ENCODE results near the gene KCNQ1.

The KCNQ1 gene

GRCh38 chr11:2549876-2550605, 105.2 kb downstream of the KCNQ1 start:
- no peak for DNase-seq (ENCODE audit: low read depth in 2 of 2)

GRCh38 chr11:2550606-2550970, 105.8 kb downstream of the KCNQ1 start:
- no peak for DNase-seq (ENCODE audit: low read depth in 2 of 2)

GRCh38 chr11:2551131-2551530, 106.3 kb downstream of the KCNQ1 start:
- no peak for DNase-seq (ENCODE audit: low read depth in 2 of 2)

- DNase-seq (ENCODE audit: low read depth in 2 of 2): no peak
These were observed 107.4 kb downstream of the KCNQ1 start for GRCh38 chr11:2552210-2552609.

- DNase-seq (ENCODE audit: low read depth in 2 of 2): no peak
These were observed 108.4 kb downstream of the KCNQ1 start for GRCh38 chr11:2553198-2553597.

- no peak for DNase-seq (ENCODE audit: low read depth in 2 of 2)
These were observed 109.1 kb downstream of the KCNQ1 start for GRCh38 chr11:2553886-2554285.

- DNase-seq (ENCODE audit: low read depth in 2 of 2): no peak
These were observed 109.8 kb downstream of the KCNQ1 start for GRCh38 chr11:2554338-2555207.

GRCh38 chr11:2555336-2555735, 110.5 kb downstream of the KCNQ1 start:
- no peak for DNase-seq (ENCODE audit: low read depth in 2 of 2)

- no peak for DNase-seq (ENCODE audit: low read depth in 2 of 2)
These were observed 111.1 kb downstream of the KCNQ1 start for GRCh38 chr11:2555891-2556290.

GRCh38 chr11:2557381-2557780, 112.6 kb downstream of the KCNQ1 start:
- no peak for DNase-seq (ENCODE audit: low read depth in 2 of 2)

- DNase-seq (ENCODE audit: low read depth in 2 of 2): no peak
These were observed 113.6 kb downstream of the KCNQ1 start for GRCh38 chr11:2558397-2558796.

- no peak for DNase-seq (ENCODE audit: low read depth in 2 of 2)
These were observed 114.2 kb downstream of the KCNQ1 start for GRCh38 chr11:2558861-2559526.

- DNase-seq (ENCODE audit: low read depth in 2 of 2): no peak
These were observed 114.9 kb downstream of the KCNQ1 start for GRCh38 chr11:2559527-2560311.

GRCh38 chr11:2561696-2562581, 117.1 kb downstream of the KCNQ1 start:
- DNase-seq (ENCODE audit: low read depth in 2 of 2): no peak

- DNase-seq (ENCODE audit: low read depth in 2 of 2): no peak
These were observed 118.0 kb downstream of the KCNQ1 start for GRCh38 chr11:2562890-2563212.

- DNase-seq (ENCODE audit: low read depth in 2 of 2): no peak
These were observed 118.6 kb downstream of the KCNQ1 start for GRCh38 chr11:2563213-2564007.

GRCh38 chr11:2564008-2564530, 119.3 kb downstream of the KCNQ1 start:
- no peak for DNase-seq (ENCODE audit: low read depth in 2 of 2)

GRCh38 chr11:2564588-2565425, 120.0 kb downstream of the KCNQ1 start:
- no peak for DNase-seq (ENCODE audit: low read depth in 2 of 2)

All from fibroblast of skin of left quadriceps (primary cell).